ENCODE measurements around the gene MAN1A1. TPM values are rescaled to one million over a fixed set of nuclear protein-coding genes. Genes with fewer than 3 reads are reported as not detected.

Gene MAN1A1
- polyA plus RNA-seq, 1 donor from 2014 or later, result 4.6 TPM

DNA sequence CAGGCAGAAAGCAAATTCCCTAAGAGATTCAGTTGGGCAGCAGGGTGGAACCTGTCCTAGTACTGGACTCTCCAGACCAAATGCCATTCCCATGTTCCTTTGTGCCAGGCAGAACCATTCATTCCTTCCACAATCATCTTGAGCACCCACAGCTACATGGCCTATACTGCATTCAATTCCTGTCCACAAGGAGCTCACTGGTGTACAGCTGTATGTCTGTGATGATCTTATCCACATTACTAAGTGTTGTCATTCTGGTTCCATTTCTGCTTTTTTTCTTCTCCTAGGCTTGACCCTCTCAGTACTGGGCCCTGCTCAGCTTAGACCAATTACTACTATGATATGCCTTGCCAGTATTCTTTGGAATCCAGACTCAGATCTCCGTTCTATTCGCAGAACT, 27.5 kb downstream of the MAN1A1 start:
- H3K9me2 ChIP-seq (ENCODE audit: insufficient read depth, low read length), result no peaks in the 10 kb centered on the region
- no peak overlapping the region for H3K4me2 ChIP-seq (ENCODE audit: low read length)
- no peaks in the 10 kb centered on the region for H3F3A ChIP-seq (ENCODE audit: insufficient read depth, low read length, poor library complexity, severe bottlenecking)
- H3K27ac ChIP-seq (ENCODE audit: low read length), result no peak overlapping the region
- TF ChIP-seq EP300 (conservative IDR thresholded peaks at IDR 0.05; ENCODE audit: poor library complexity, severe bottlenecking) (no peak), SMC3 (conservative IDR thresholded peaks at IDR 0.05; ENCODE audit: poor library complexity) (no peak), TAF1 (IDR thresholded peaks at IDR 0.05; ENCODE audit: low read depth) (no peak), RAD21 (conservative IDR thresholded peaks at IDR 0.05) (no peak), POLR2AphosphoS5 (IDR thresholded peaks at IDR 0.05) (no peak)
- TF ChIP-seq, protein P1, sequence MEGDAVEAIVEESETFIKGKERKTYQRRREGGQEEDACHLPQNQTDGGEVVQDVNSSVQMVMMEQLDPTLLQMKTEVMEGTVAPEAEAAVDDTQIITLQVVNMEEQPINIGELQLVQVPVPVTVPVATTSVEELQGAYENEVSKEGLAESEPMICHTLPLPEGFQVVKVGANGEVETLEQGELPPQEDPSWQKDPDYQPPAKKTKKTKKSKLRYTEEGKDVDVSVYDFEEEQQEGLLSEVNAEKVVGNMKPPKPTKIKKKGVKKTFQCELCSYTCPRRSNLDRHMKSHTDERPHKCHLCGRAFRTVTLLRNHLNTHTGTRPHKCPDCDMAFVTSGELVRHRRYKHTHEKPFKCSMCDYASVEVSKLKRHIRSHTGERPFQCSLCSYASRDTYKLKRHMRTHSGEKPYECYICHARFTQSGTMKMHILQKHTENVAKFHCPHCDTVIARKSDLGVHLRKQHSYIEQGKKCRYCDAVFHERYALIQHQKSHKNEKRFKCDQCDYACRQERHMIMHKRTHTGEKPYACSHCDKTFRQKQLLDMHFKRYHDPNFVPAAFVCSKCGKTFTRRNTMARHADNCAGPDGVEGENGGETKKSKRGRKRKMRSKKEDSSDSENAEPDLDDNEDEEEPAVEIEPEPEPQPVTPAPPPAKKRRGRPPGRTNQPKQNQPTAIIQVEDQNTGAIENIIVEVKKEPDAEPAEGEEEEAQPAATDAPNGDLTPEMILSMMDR (IDR thresholded peaks at IDR 0.05; ENCODE audit: poor library complexity, severe bottlenecking), result no peak
- no peaks in the 10 kb centered on the region for H3K9me3 ChIP-seq (ENCODE audit: low read length)
- no peaks in the 10 kb centered on the region for H3K27me3 ChIP-seq (ENCODE audit: insufficient read depth, low read depth, low read length)
- no peak overlapping the region for H2AFZ ChIP-seq (ENCODE audit: low read depth, low read length)
- H3K9ac ChIP-seq (ENCODE audit: low read length), result no peak overlapping the region
- H3K36me3 ChIP-seq (ENCODE audit: insufficient read depth, low read length), result no peaks in the 10 kb centered on the region
- no peak overlapping the region for H3K4me3 ChIP-seq (ENCODE audit: low read length)
- no peaks in the 10 kb centered on the region for H4K20me1 ChIP-seq (ENCODE audit: insufficient read depth)
- H3K79me2 ChIP-seq (replicated peaks; ENCODE audit: insufficient read depth, low read length), result no peaks in the 10 kb centered on the region

- Histone ChIP-seq H4K20me1 (ENCODE audit: insufficient read depth) (no peaks in the 10 kb centered on the region), H3K9me3 (ENCODE audit: low read length) (no peaks in the 10 kb centered on the region), H3K9ac (ENCODE audit: low read length) (no peak overlapping the region), H2AFZ (ENCODE audit: low read depth, low read length) (no peak overlapping the region), H3K9me2 (ENCODE audit: insufficient read depth, low read length) (no peaks in the 10 kb centered on the region), H3K27me3 (ENCODE audit: insufficient read depth, low read depth, low read length) (no peaks in the 10 kb centered on the region), H3K4me2 (ENCODE audit: low read length) (no peak overlapping the region), H3K36me3 (ENCODE audit: insufficient read depth, low read length) (no peaks in the 10 kb centered on the region), H3F3A (ENCODE audit: insufficient read depth, low read length, poor library complexity, severe bottlenecking) (no peaks in the 10 kb centered on the region), H3K27ac (ENCODE audit: low read length) (no peak overlapping the region), H3K4me3 (ENCODE audit: low read length) (no peak overlapping the region), H3K79me2 (replicated peaks; ENCODE audit: insufficient read depth, low read length) (no peaks in the 10 kb centered on the region)
- TF ChIP-seq POLR2AphosphoS5 (IDR thresholded peaks at IDR 0.05) (no peak), EZH2 (IDR thresholded peaks at IDR 0.05; ENCODE audit: borderline replicate concordance, insufficient read depth, low read length, poor library complexity, severe bottlenecking) (no peak), SMC3 (conservative IDR thresholded peaks at IDR 0.05; ENCODE audit: poor library complexity) (no peak), TAF1 (IDR thresholded peaks at IDR 0.05; ENCODE audit: low read depth) (no peak), REST (IDR thresholded peaks at IDR 0.05; ENCODE audit: borderline replicate concordance) (no peak), EP300 (conservative IDR thresholded peaks at IDR 0.05; ENCODE audit: poor library complexity, severe bottlenecking) (no peak)
Observed at GRCh38 chr6:119319694-119320093, 29.9 kb downstream of the MAN1A1 start.

DNA sequence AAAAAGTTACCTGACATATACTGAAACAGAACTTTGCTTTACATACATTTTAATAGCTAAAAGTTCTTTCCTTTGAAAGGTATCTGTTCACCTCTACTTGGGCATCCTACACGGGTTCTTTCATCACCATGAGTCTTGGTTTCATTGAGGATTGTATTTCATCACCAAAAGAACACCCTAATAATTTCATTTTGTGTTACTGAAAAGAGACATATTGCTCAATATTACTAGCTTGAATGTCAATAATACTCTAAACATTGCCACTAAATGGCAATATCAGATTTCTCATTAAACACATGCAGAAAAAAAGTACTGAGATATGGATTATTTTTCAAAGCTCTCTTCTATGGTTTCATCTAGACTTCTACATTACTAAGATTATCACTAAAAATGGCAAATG, 30.8 kb downstream of the MAN1A1 start:
- Histone ChIP-seq H2AFZ (ENCODE audit: low read depth, low read length) (no peak overlapping the region), H3K9me2 (ENCODE audit: insufficient read depth, low read length) (no peaks in the 10 kb centered on the region)

More for the DNA sequence above, 30.8 kb downstream of the MAN1A1 start:
- Histone ChIP-seq H4K20me1 (ENCODE audit: insufficient read depth) (no peaks in the 10 kb centered on the region), H3K9me3 (ENCODE audit: low read length) (no peaks in the 10 kb centered on the region), H3F3A (ENCODE audit: insufficient read depth, low read length, poor library complexity, severe bottlenecking) (no peaks in the 10 kb centered on the region), H3K4me3 (ENCODE audit: low read length) (no peak overlapping the region), H3K79me2 (replicated peaks; ENCODE audit: insufficient read depth, low read length) (no peaks in the 10 kb centered on the region), H3K27me3 (ENCODE audit: insufficient read depth, low read depth, low read length) (no peaks in the 10 kb centered on the region), H3K27ac (ENCODE audit: low read length) (no peak overlapping the region), H3K4me2 (ENCODE audit: low read length) (no peak overlapping the region), H3K36me3 (ENCODE audit: insufficient read depth, low read length) (no peaks in the 10 kb centered on the region), H3K9ac (ENCODE audit: low read length) (no peak overlapping the region)
- no peak for TF ChIP-seq REST (IDR thresholded peaks at IDR 0.05; ENCODE audit: borderline replicate concordance)

Data from neural cell (in vitro differentiated cells).